Karpas-422 (cell line): ENCODE data around the gene MLIP. TPM values are rescaled to one million over a fixed set of nuclear protein-coding genes. Genes with fewer than 3 reads are reported as not detected.
"Not testable (repeated sequence)": the region's sequence is repeated elsewhere in the genome, so short reads cannot be mapped to it uniquely, and the experiment has no call there.

Experiments used
- DNase-seq: peaks from one replicate; pipeline ENCODE4 v3.0.0-alpha.2; 2015
- H2AFZ ChIP-seq: fragments of 200-600 bp; sonication (generic); 2 replicates; pipeline ENCODE4 v1.6.1; 2014; ENCODE audit warnings: antibody characterized with exemption, low read length, mixed read lengths
- H3K27ac ChIP-seq: fragments of 200-600 bp; sonication (generic); 2 replicates; pipeline ENCODE4 v1.5.1; 2014; ENCODE audit warnings: mild to moderate bottlenecking, low read length, moderate library complexity
- H3K27me3 ChIP-seq: fragments of 200-600 bp; sonication (generic); 2 replicates; pipeline ENCODE4 v1.6.1; 2014; ENCODE audit warnings: low read length, mixed read lengths
- H3K36me3 ChIP-seq: fragments of 200-600 bp; sonication (generic); 2 replicates; pipeline ENCODE4 v1.6.1; 2014; ENCODE audit warnings: low read length, mixed read lengths; ENCODE audit not compliant: insufficient read depth
- H3K4me1 ChIP-seq: fragments of 200-600 bp; sonication (generic); 2 replicates; pipeline ENCODE4 v1.6.1; 2014; ENCODE audit warnings: mild to moderate bottlenecking, low read length, mixed read lengths
- H3K4me2 ChIP-seq: fragments of 200-600 bp; sonication (generic); 2 replicates; pipeline ENCODE4 v1.6.1; 2014; ENCODE audit warnings: low read length, low read depth, mild to moderate bottlenecking; ENCODE audit not compliant: poor library complexity, severe bottlenecking
- H3K4me3 ChIP-seq: fragments of 200-600 bp; sonication (generic); 2 replicates; pipeline ENCODE4 v1.5.1; 2014; ENCODE audit warnings: mild to moderate bottlenecking, antibody characterized with exemption, low read length, mixed read lengths
- H3K79me2 ChIP-seq: fragments of 200-600 bp; sonication (generic); 2 replicates; pipeline ENCODE4 v1.6.1; 2014; ENCODE audit warnings: mild to moderate bottlenecking, low read length, mixed read lengths
- H3K9ac ChIP-seq: fragments of 200-600 bp; sonication (generic); 2 replicates; pipeline ENCODE4 v1.6.0; 2014; ENCODE audit warnings: low read length
- H3K9me2 ChIP-seq: fragments of 200-600 bp; sonication (generic), shearing (Covaris generic); replicated peaks from 2 replicates; pipeline ENCODE4 v1.6.0; 2014; ENCODE audit warnings: mild to moderate bottlenecking, low read length, moderate library complexity; ENCODE audit not compliant: insufficient read depth
- H3K9me3 ChIP-seq: fragments of 300-700, 200-600 bp; sonication (generic); 2 replicates; pipeline ENCODE4 v1.6.1; 2014; ENCODE audit warnings: low read length, mixed read lengths
- H4K20me1 ChIP-seq: fragments of 200-600 bp; sonication (generic); 2 replicates; pipeline ENCODE4 v1.6.1; 2014; ENCODE audit warnings: mild to moderate bottlenecking, antibody characterized with exemption, low read length, low read depth; ENCODE audit not compliant: insufficient read depth
- total RNA-seq: library from RNA; depleted of rRNA; stranded (reverse); fragments of >200 nt; shearing (Covaris generic); gene quantifications from 2 replicates; pipeline ENCODE4 v1.2.3, GENCODE V29; 2014; ENCODE audit warnings: low replicate concordance

Gene MLIP
- total RNA-seq, 1 experiment from 2014 or later: not detected

- Histone ChIP-seq H3K9me2 (no peaks in the 10 kb centered on the region), H3K36me3 (no peaks in the 10 kb centered on the region), H3K4me1 (no peaks in the 10 kb centered on the region), H3K4me3 (no peak overlapping the region), H3K27ac (no peak overlapping the region), H3K9me3 (no peaks in the 10 kb centered on the region), H3K9ac (no peak overlapping the region), H3K4me2 (no peak overlapping the region), H2AFZ (no peak overlapping the region), H3K27me3 (no peaks in the 10 kb centered on the region), H3K79me2 (no peaks in the 10 kb centered on the region), H4K20me1 (no peaks in the 10 kb centered on the region)
- no peak for DNase-seq
Measured at GRCh38 chr6:54195637-54196036, 84.4 kb downstream of the MLIP start.

- no peak overlapping the region for H3K4me2 ChIP-seq
- no peak for DNase-seq
- H4K20me1 ChIP-seq: no peaks in the 10 kb centered on the region
- H3K36me3 ChIP-seq: no peaks in the 10 kb centered on the region
- no peak overlapping the region for H3K9ac ChIP-seq
- H3K4me3 ChIP-seq: no peak overlapping the region
- H3K27me3 ChIP-seq: no peaks in the 10 kb centered on the region
- no peaks in the 10 kb centered on the region for H3K9me3 ChIP-seq
- no peaks in the 10 kb centered on the region for H3K79me2 ChIP-seq
- H2AFZ ChIP-seq: no peak overlapping the region
- no peaks in the 10 kb centered on the region for H3K9me2 ChIP-seq
- H3K4me1 ChIP-seq: no peaks in the 10 kb centered on the region
- no peak overlapping the region for H3K27ac ChIP-seq
Measured at GRCh38 chr6:54196905-54197304, 85.7 kb downstream of the MLIP start.

GRCh38 chr6:54198134-54198533 lies 86.9 kb downstream of the MLIP start:
- Histone ChIP-seq H3K27me3 (no peaks in the 10 kb centered on the region), H3K36me3 (no peaks in the 10 kb centered on the region)

GRCh38 chr6:54203474-54204035 lies 92.3 kb downstream of the MLIP start:
- H3K27ac ChIP-seq, H3K4me1 ChIP-seq, H3K9me3 ChIP-seq, H3K36me3 ChIP-seq, H3K9me2 ChIP-seq, H4K20me1 ChIP-seq, H3K27me3 ChIP-seq, H3K4me3 ChIP-seq, H3K79me2 ChIP-seq, DNase-seq, H2AFZ ChIP-seq, H3K9ac ChIP-seq, H3K4me2 ChIP-seq: not testable (repeated sequence)

More at GRCh38 chr6:54198134-54198533, 86.9 kb downstream of the MLIP start:
- no peaks in the 10 kb centered on the region for H3K9me2 ChIP-seq
- H3K27ac ChIP-seq: no peak overlapping the region
- no peaks in the 10 kb centered on the region for H4K20me1 ChIP-seq
- no peaks in the 10 kb centered on the region for H3K9me3 ChIP-seq
- H3K4me3 ChIP-seq: no peak overlapping the region
- H2AFZ ChIP-seq: no peak overlapping the region
- no peak overlapping the region for H3K9ac ChIP-seq
- no peaks in the 10 kb centered on the region for H3K79me2 ChIP-seq
- no peak for DNase-seq
- H3K4me1 ChIP-seq: no peaks in the 10 kb centered on the region
- H3K4me2 ChIP-seq: no peak overlapping the region

- Histone ChIP-seq H3K79me2 (no peaks in the 10 kb centered on the region), H3K4me2 (no peak overlapping the region), H3K4me1 (no peaks in the 10 kb centered on the region), H3K9ac (no peak overlapping the region), H3K9me3 (no peaks in the 10 kb centered on the region), H3K9me2 (no peaks in the 10 kb centered on the region), H4K20me1 (no peaks in the 10 kb centered on the region), H3K27me3 (no peaks in the 10 kb centered on the region), H3K36me3 (no peaks in the 10 kb centered on the region), H2AFZ (no peak overlapping the region), H3K27ac (no peak overlapping the region), H3K4me3 (no peak overlapping the region)
- DNase-seq: no peak
Measured at GRCh38 chr6:54204921-54205591, 93.8 kb downstream of the MLIP start.

- Histone ChIP-seq H3K4me1 (no peaks in the 10 kb centered on the region), H3K9me3 (no peaks in the 10 kb centered on the region), H3K79me2 (no peaks in the 10 kb centered on the region), H2AFZ (no peak overlapping the region), H3K9ac (no peak overlapping the region), H4K20me1 (no peaks in the 10 kb centered on the region), H3K9me2 (no peaks in the 10 kb centered on the region), H3K36me3 (no peaks in the 10 kb centered on the region), H3K4me3 (no peak overlapping the region), H3K27me3 (no peaks in the 10 kb centered on the region), H3K4me2 (no peak overlapping the region), H3K27ac (no peak overlapping the region)
- DNase-seq: no peak
Measured at GRCh38 chr6:54206510-54206909, 95.3 kb downstream of the MLIP start.

- not testable (repeated sequence) for H3K9ac ChIP-seq, H3K9me2 ChIP-seq, H3K4me1 ChIP-seq, H3K4me2 ChIP-seq, H3K9me3 ChIP-seq, DNase-seq, H3K27ac ChIP-seq, H3K4me3 ChIP-seq, H3K79me2 ChIP-seq, H3K27me3 ChIP-seq, H3K36me3 ChIP-seq, H2AFZ ChIP-seq, H4K20me1 ChIP-seq
Measured at GRCh38 chr6:54209983-54210382, 98.7 kb downstream of the MLIP start.

- Histone ChIP-seq H3K4me3 (no peak overlapping the region), H3K9ac (no peak overlapping the region), H3K9me2 (no peaks in the 10 kb centered on the region), H3K79me2 (no peaks in the 10 kb centered on the region), H2AFZ (no peak overlapping the region), H3K9me3 (no peaks in the 10 kb centered on the region), H3K27ac (no peak overlapping the region), H3K4me1 (no peaks in the 10 kb centered on the region), H3K4me2 (no peak overlapping the region), H3K27me3 (no peaks in the 10 kb centered on the region), H3K36me3 (no peaks in the 10 kb centered on the region), H4K20me1 (no peaks in the 10 kb centered on the region)
- DNase-seq: no peak
Measured at GRCh38 chr6:54214286-54214685, 103.0 kb downstream of the MLIP start.
